ENCODE results near the gene NPHP4. TPM values are rescaled to one million over a fixed set of nuclear protein-coding genes. Genes with fewer than 3 reads are reported as not detected.

The NPHP4 gene
- total RNA-seq, 1 donor from 2014 or later: 11.3 TPM

DNA sequence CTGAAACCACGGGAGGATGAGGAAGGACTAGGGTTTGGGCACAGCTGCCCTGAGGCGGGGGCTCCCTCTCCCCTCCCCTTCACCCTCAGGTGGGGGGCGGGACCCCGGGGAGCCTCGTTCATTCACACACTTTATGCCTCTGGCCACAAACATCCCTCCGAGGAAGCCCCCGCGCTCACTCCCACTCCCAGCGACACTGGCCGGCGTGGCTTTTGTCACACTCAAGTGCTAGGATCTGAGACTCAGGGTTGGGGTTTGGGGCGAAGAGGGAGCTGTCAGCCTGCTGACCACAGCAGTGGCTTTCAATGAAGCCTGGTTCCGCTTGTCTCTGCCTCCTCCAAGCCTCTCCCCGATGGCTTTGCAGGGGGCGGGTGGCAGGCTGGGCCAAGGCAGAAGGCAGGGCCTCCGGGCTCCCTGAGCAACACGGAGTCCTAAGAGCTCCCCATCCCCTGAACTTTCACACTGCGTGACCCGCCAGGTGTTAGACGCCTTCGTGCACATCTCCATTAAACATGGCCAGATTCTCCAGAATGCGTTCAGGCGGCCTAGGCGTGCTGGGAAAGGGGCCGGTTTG is 178.1 kb downstream of the NPHP4 start:
- intact Hi-C loops (cut with DNase I): no loop called here
- TF ChIP-seq POLR2A (IDR thresholded peaks at IDR 0.05): no peak
- no peak for TF ChIP-seq POLR2AphosphoS5 (IDR thresholded peaks at IDR 0.05; ENCODE audit: insufficient read depth in 1 of 2, low read depth in 1 of 2)
- TF ChIP-seq, protein P1, sequence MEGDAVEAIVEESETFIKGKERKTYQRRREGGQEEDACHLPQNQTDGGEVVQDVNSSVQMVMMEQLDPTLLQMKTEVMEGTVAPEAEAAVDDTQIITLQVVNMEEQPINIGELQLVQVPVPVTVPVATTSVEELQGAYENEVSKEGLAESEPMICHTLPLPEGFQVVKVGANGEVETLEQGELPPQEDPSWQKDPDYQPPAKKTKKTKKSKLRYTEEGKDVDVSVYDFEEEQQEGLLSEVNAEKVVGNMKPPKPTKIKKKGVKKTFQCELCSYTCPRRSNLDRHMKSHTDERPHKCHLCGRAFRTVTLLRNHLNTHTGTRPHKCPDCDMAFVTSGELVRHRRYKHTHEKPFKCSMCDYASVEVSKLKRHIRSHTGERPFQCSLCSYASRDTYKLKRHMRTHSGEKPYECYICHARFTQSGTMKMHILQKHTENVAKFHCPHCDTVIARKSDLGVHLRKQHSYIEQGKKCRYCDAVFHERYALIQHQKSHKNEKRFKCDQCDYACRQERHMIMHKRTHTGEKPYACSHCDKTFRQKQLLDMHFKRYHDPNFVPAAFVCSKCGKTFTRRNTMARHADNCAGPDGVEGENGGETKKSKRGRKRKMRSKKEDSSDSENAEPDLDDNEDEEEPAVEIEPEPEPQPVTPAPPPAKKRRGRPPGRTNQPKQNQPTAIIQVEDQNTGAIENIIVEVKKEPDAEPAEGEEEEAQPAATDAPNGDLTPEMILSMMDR (IDR thresholded peaks at IDR 0.05): no peak
- no peaks in the 10 kb centered on the region for H3K4me1 ChIP-seq
- no peaks in the 10 kb centered on the region for H3K36me3 ChIP-seq
- H3K27me3 ChIP-seq: no peaks in the 10 kb centered on the region
- no peak overlapping the region for H3K4me3 ChIP-seq
- no peak for DNase-seq (ENCODE audit: extremely low spot score in 2 of 2)
- H3K27ac ChIP-seq: no peak overlapping the region
- H3K9me3 ChIP-seq: no peaks in the 10 kb centered on the region

DNA sequence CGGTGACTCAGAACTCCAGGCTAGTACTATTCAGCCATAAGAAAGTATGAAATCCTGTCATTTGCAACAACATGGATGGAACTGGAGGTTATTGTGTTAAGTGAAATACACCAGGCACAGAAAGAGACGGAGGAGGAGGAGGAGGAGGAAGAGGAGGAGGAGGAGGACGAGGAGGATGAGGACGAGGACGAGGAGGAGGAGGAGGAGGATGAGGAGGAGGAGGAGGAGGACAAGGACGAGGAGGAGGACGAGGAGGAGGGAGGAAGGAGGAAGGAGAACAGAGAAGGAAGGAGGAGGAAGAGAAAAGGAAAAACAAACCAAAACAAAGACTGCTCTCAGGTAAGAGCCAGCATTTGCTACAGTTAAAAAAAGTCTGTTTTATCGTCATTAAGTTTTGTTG is 178.7 kb downstream of the NPHP4 start:
- H3K4me1 ChIP-seq: no peaks in the 10 kb centered on the region
- no peak for DNase-seq (ENCODE audit: extremely low spot score in 2 of 2)
- no peaks in the 10 kb centered on the region for H3K27me3 ChIP-seq
- H3K36me3 ChIP-seq: no peaks in the 10 kb centered on the region
- H3K4me3 ChIP-seq: no peak overlapping the region
- no peak for TF ChIP-seq POLR2AphosphoS5 (IDR thresholded peaks at IDR 0.05; ENCODE audit: insufficient read depth in 1 of 2, low read depth in 1 of 2)
- TF ChIP-seq, protein P1 (IDR thresholded peaks at IDR 0.05): no peak
- no peak for TF ChIP-seq POLR2A (IDR thresholded peaks at IDR 0.05)
- no peaks in the 10 kb centered on the region for H3K9me3 ChIP-seq
- no peak overlapping the region for H3K27ac ChIP-seq
- intact Hi-C loops (cut with DNase I): no loop called here

Small RNAs within 50 kb of the gene (microRNA-seq; reads per million reads assigned to microRNA genes)
- not detected for gene MIR4689 (ENCODE audit: borderline number of aligned reads, borderline replicate concordance)

Small RNAs within 50 kb of the gene (small RNA-seq; reads per million reads assigned to genes)
- not detected for gene MIR4689

Other genes with a start within 250 kb of the NPHP4 start
- 8.8 TPM for gene KCNAB2, start 53.5 kb upstream of the NPHP4 start, total RNA-seq
- 2.0 TPM for gene CHD5, start 187.9 kb upstream of the NPHP4 start, total RNA-seq
- 154 TPM for gene RPL22, start 207.2 kb upstream of the NPHP4 start, total RNA-seq
- 19.4 TPM for gene RNF207, start 213.7 kb upstream of the NPHP4 start, total RNA-seq
- 43.2 TPM for gene ICMT, start 243.5 kb upstream of the NPHP4 start, total RNA-seq